ENCODE results near the gene NUDT9. TPM values are rescaled to one million over a fixed set of nuclear protein-coding genes. Genes with fewer than 3 reads are reported as not detected.
A peak's percentile ranks its signal among the peaks of the same experiment; 100 is the strongest.
"Not testable (repeated sequence)": the region's sequence is repeated elsewhere in the genome, so short reads cannot be mapped to it uniquely, and the experiment has no call there.

NUDT9 gene
- 20.9 TPM for total RNA-seq

GRCh38 chr4:87422104-87423052 is at the start of gene NUDT9:
TSS of gene NUDT9 (plus strand) at chr4:87422573. CDS start at chr4:87422906, 333 bp downstream.
- DNase-seq, result peak; percentile 91

GRCh38 chr4:87375719-87376291 is 46.6 kb upstream of the NUDT9 start:
- no peak for DNase-seq

- no peak for DNase-seq
Measured at GRCh38 chr4:87377816-87378215, 44.6 kb upstream of the NUDT9 start.

- DNase-seq, result no peak
Measured at GRCh38 chr4:87382116-87382515, 40.3 kb upstream of the NUDT9 start.

GRCh38 chr4:87382931-87383330 is 39.4 kb upstream of the NUDT9 start:
- DNase-seq, result no peak

- DNase-seq, result not testable (repeated sequence)
Measured at GRCh38 chr4:87384466-87385132, 37.8 kb upstream of the NUDT9 start.

- DNase-seq, result no peak
Measured at GRCh38 chr4:87387237-87387636, 35.1 kb upstream of the NUDT9 start.

- no peak for DNase-seq
Measured at GRCh38 chr4:87388901-87389300, 33.5 kb upstream of the NUDT9 start.

GRCh38 chr4:87390055-87390454 is 32.3 kb upstream of the NUDT9 start:
- not testable (repeated sequence) for DNase-seq

- no peak for DNase-seq
Measured at GRCh38 chr4:87390551-87390890, 31.9 kb upstream of the NUDT9 start.

GRCh38 chr4:87390891-87391575 is 31.3 kb upstream of the NUDT9 start, which contains the start of gene HSD17B11:
TSS of gene HSD17B11 (minus strand) at chr4:87391188. CDS start at chr4:87391070, 118 bp downstream.
- peak; percentile 86 for DNase-seq

- no peak for DNase-seq
Measured at GRCh38 chr4:87391576-87392054, 30.8 kb upstream of the NUDT9 start.

GRCh38 chr4:87392183-87392582 is 30.2 kb upstream of the NUDT9 start:
- no peak for DNase-seq

GRCh38 chr4:87395073-87395472 is 27.3 kb upstream of the NUDT9 start:
- DNase-seq, result not testable (repeated sequence)

GRCh38 chr4:87395851-87396250 is 26.5 kb upstream of the NUDT9 start:
- DNase-seq, result not testable (repeated sequence)

- no peak for DNase-seq
Measured at GRCh38 chr4:87399148-87399547, 23.2 kb upstream of the NUDT9 start.

GRCh38 chr4:87399954-87400353 is 22.4 kb upstream of the NUDT9 start:
- DNase-seq, result no peak

- not testable (repeated sequence) for DNase-seq
Measured at GRCh38 chr4:87403732-87404131, 18.6 kb upstream of the NUDT9 start.

- no peak for DNase-seq
Measured at GRCh38 chr4:87405211-87405820, 17.1 kb upstream of the NUDT9 start.

GRCh38 chr4:87406462-87406861 is 15.9 kb upstream of the NUDT9 start:
- no peak for DNase-seq

- not testable (repeated sequence) for DNase-seq
Measured at GRCh38 chr4:87406902-87407301, 15.5 kb upstream of the NUDT9 start.

- DNase-seq, result no peak
Measured at GRCh38 chr4:87409420-87409939, 12.9 kb upstream of the NUDT9 start.

All from occipital lobe (tissue), 2 donors.